Measurements from ENCODE around the gene SLC25A30. TPM values are rescaled to one million over a fixed set of nuclear protein-coding genes. Genes with fewer than 3 reads are reported as not detected.

SLC25A30 gene
- total and polyA plus RNA-seq, 9 of the 15 experiments (the other 6 are each of a cell fraction or from before 2014, with no cell fraction given) = 1.1 to 11.1 (median 5.6) TPM

DNA sequence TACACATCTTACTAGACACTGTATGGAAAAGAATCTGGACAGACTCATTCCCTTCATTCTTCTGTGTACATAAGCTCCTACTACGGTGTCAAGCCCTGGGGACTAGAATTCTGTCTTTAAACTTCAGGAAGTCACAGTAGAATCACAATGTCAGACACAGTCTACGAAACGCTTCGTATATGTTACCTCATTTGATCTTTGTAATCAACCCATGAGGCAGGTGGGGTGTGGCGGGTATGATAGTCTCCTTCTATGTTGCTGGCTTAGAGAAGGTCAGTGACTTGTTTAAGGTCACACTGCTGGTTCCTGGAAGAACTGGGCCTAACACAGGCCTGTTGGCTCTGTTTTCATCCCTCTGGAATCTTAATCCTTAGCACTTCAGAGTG, 45.0 kb downstream of the SLC25A30 start (continued):
- TF ChIP-seq ZNF592 (IDR thresholded peaks at IDR 0.05) (peak; percentile 19; the same call in 1 of the 2 replicates), SAFB2 (IDR thresholded peaks at IDR 0.05; ENCODE audit: borderline replicate concordance, low read depth, low read length, severe bottlenecking) (no peak), TCF3 (CRISPR knock-in tag; IDR thresholded peaks at IDR 0.05) (peak; percentile 28; the same call in 1 of the 2 replicates)

- Histone ChIP-seq H3K27ac (ENCODE audit: extremely low read depth, low read depth, low read length) (no peak overlapping the region; the same call in 2 of the 3 replicates), H3K4me1 (replicated peaks in 1 of 2; ENCODE audit: control insufficient read depth in 2 of 2, insufficient read depth in 2 of 2, low read length in 2 of 2) (peaks cover 9 to 17% of the 10 kb centered on the region in 2 experiments; a peak in 4 of 5 replicates), H3K4me3 (no peak overlapping the region), H3K9me3 (replicated peaks; ENCODE audit: control insufficient read depth, insufficient read depth, low read depth, low read length) (no peaks in the 10 kb centered on the region), H3K9ac (ENCODE audit: insufficient read depth in 1 of 2, low read depth in 2 of 2, low read length in 2 of 2) (no peak overlapping the region), H3K36me3 (ENCODE audit: control insufficient read depth, insufficient read depth, low read length) (no peaks in the 10 kb centered on the region), H2AFZ (ENCODE audit: low read depth, low read length) (no peak overlapping the region), H3K27me3 (ENCODE audit: control insufficient read depth in 2 of 2, insufficient read depth in 2 of 2, low read length in 2 of 2) (no peaks in the 10 kb centered on the region), H3K79me2 (ENCODE audit: control insufficient read depth, insufficient read depth, low read length) (no peaks in the 10 kb centered on the region), H4K20me1 (replicated peaks; ENCODE audit: control insufficient read depth, insufficient read depth, low read length) (no peaks in the 10 kb centered on the region), H3K9me1 (ENCODE audit: control insufficient read depth, insufficient read depth, low read length) (no peaks in the 10 kb centered on the region), H3K4me2 (ENCODE audit: insufficient read depth, low read length) (0 out of 2 replicates have a peak overlapping the region, but pooled peaks have one; percentile 17)
- ChIA-PET POLR2A (interaction anchor here (0.7 to 0.8 kb wide), 2 partner anchors 32 to 44 kb away, joined by 3 read pairs; partner anchors contain the start of gene TPT1), CTCF (ENCODE audit: low intra/inter-chr PET ratio) (no interaction called here)
- FAIRE-seq = no peak
- whole genome bisulfite sequencing (ENCODE audit: insufficient coverage, low coverage, missing lambda C conversion rate) = 75% methylated on average over 17 of the region's 24 CpGs
- no TSS peak for BruUV-seq (replicated peaks)
- intact Hi-C loops (cut with micrococcal nuclease) = loop anchor here (5.0 to 10.0 kb wide), 2 partner anchors 92 to 345 kb away; partner anchors contain the start of gene COG3
- in situ Hi-C loops (cut with MboI) = loop anchor here (25.0 kb wide), 1 partner anchor 340 kb away; the partner anchor contains the start of gene CBY2
- no peak for ATAC-seq
- DNase-seq (ENCODE audit: extremely low read depth in 1 of 4, low spot score in 3 of 4) = no peak
- TF ChIP-seq XRCC4 (IDR thresholded peaks at IDR 0.05; ENCODE audit: extremely low read depth, insufficient read depth, insufficient read length) (no peak), ZFX (CRISPR knock-in tag; IDR thresholded peaks at IDR 0.05) (0 out of 2 replicates have a peak, but pooled peaks have one; percentile 23)
Observed at GRCh38 chr13:45372189-45373161, 45.7 kb downstream of the SLC25A30 start.

Measured in K562 (cell line).